ENCODE data around the gene SC5D.

The SC5D gene

DNA sequence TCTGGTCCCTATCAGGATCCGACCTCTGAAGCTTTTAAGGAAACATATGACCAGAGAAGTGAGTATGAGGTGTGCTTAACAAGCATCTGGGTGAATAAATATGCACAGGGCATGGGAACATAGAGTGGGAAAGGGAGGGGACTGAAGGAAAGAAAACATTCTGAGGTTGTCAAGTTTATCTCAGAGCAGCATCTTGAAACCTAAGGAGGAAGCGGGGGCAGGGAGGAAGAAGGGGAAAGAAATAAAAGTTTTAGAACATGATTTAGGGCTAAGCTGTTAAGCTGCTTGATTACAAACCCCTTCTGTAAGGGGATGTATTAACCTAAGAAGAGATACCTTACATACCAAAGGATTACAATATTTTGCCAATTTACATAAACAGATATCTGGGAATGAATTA is 24.0 kb upstream of the SC5D start:
- Mint-ChIP-seq H3K36me3 (ENCODE audit: insufficient read depth) (no peaks in the 10 kb centered on the region), H3K9me3 (no peaks in the 10 kb centered on the region), H3K4me3 (no peak overlapping the region), H3K27ac (no peak overlapping the region), H3K4me1 (ENCODE audit: low read depth in 2 of 2) (peaks cover 0 to 4% of the 10 kb centered on the region in 2 donors), H3K27me3 (peaks cover 83 to 95% of the 10 kb centered on the region in 2 donors)
- ATAC-seq (replicated peaks) (no peak), DNase-seq (no peak)

DNA sequence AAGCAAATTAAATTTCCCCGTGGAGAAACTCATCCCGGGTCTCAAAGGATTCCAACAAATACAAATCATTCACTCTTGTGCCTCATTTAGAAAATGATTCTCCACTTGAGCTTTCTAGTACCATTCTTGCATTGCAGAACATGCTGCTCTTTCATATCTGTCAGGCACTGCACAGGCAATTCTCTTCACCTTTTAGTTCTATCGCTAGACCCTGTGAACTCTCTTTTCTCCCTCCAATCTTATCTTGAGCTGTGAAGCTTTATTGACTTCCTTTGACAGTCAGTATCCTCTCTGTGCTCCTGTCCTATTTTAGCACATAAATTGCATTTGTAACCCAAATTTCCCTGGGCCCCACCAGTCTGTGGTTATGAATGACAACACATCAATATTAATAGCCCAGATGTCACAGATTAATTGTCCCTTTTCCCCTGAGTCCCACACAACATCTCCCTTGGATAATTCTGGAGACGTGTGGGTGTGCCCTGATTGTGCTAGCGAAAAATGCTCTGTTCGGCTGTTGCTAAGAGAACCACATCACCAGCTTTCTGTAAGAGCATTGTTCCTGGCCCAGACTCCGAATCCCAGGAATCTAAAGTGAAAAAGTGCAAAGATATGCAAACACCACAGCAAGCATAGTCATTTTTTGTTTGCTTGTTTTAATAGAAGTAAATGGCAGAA is 22.4 kb upstream of the SC5D start:
- Mint-ChIP-seq H3K4me3 (no peak overlapping the region), H3K4me1 (ENCODE audit: low read depth in 2 of 2) (peaks cover 0 to 4% of the 10 kb centered on the region in 2 donors), H3K9me3 (no peaks in the 10 kb centered on the region), H3K27ac (no peak overlapping the region), H3K36me3 (ENCODE audit: insufficient read depth) (no peaks in the 10 kb centered on the region), H3K27me3 (peaks cover 71 to 80% of the 10 kb centered on the region in 2 donors)
- ATAC-seq (replicated peaks): no peak
- DNase-seq: no peak

DNA sequence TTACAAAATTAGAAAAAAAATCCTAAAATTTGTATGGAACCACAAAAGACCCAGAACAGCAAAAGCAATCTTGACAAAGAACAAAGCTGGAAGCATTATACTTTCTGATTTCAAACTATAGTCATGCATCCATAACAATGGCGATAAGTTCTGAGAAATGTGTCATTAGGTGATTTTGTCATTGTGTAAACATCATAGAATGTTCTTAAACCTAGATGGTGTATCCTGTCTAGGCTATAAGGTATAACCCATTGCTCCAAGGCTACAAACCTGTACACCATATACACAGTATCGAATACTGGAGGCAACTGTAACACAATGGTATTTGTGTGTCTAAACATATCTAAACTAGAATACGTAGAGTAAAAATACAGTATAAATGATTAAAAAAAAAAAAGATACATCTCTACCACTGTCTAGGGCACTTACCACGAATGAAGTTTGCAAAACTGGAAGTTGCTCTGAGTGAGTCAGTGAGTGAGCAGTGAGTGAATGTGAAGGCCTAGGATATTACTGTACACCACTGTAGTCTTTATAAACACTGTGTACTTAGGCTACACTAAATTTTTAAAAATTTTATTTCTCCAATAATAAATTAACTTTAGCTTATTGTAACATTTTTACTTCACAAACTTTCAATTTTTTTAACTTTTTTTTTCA is 18.1 kb upstream of the SC5D start:
- H3K27ac Mint-ChIP-seq: no peak overlapping the region
- ATAC-seq (replicated peaks) (no peak), DNase-seq (no peak)
- peaks cover 45 to 59% of the 10 kb centered on the region in 2 donors for H3K27me3 Mint-ChIP-seq
- no peaks in the 10 kb centered on the region for H3K36me3 Mint-ChIP-seq (ENCODE audit: insufficient read depth)
- peaks cover 0 to 8% of the 10 kb centered on the region in 2 donors for H3K9me3 Mint-ChIP-seq
- no peaks in the 10 kb centered on the region for H3K4me1 Mint-ChIP-seq (ENCODE audit: low read depth in 2 of 2)
- H3K4me3 Mint-ChIP-seq: no peak overlapping the region

DNA sequence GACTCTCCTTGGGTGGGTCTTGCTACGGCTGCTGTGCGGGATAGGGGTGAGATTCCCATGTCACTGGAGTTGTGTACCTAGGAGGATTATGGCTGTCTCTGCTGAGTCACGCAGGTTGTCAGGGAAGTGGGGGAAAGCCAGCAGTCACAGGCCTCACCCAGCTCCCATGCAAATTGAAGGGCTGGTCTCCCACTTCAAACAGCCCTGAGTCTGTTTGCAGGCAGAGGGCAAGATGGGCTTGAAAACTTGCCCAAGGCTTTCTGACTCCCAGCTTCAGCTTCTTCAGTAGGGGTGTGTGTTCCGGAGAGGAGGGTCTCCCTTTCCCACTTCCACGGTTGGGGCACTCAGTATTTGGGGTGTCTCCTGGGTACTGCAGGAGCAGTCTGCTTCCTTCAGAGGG is 10.9 kb upstream of the SC5D start:
- H3K36me3 Mint-ChIP-seq (ENCODE audit: insufficient read depth): no peaks in the 10 kb centered on the region
- H3K9me3 Mint-ChIP-seq: peaks cover 0 to 8% of the 10 kb centered on the region in 2 donors

DNA sequence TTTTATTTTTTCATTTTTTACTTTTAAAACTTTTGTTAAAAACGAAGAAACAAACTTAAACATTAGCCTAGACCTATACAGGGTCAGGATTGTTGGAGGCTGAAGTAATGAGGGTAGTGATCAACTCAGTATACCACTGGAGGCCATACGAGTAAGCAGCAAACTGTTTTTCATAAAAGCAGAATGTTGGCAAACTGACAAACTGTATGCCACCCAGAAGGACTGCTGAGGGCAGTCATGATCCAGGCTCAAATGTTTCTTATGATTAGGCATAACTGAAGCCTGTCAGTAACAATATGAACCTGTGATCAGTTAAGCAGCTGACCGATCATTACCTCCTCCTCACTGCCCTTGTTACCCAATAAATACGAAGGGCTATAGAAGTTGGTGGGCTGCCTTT is 10.2 kb upstream of the SC5D start:
- DNase-seq (no peak), ATAC-seq (replicated peaks) (no peak)
- H3K4me3 Mint-ChIP-seq: no peak overlapping the region
- H3K27ac Mint-ChIP-seq: no peak overlapping the region
- H3K4me1 Mint-ChIP-seq (ENCODE audit: low read depth in 2 of 2): no peaks in the 10 kb centered on the region
- H3K9me3 Mint-ChIP-seq: peaks cover 0 to 8% of the 10 kb centered on the region in 2 donors
- peaks cover 75 to 85% of the 10 kb centered on the region in 2 donors for H3K27me3 Mint-ChIP-seq
- H3K36me3 Mint-ChIP-seq (ENCODE audit: insufficient read depth): no peaks in the 10 kb centered on the region

More for the DNA sequence above, 10.9 kb upstream of the SC5D start:
- Mint-ChIP-seq H3K27ac (no peak overlapping the region), H3K4me1 (ENCODE audit: low read depth in 2 of 2) (no peaks in the 10 kb centered on the region), H3K4me3 (no peak overlapping the region), H3K27me3 (peaks cover 68 to 79% of the 10 kb centered on the region in 2 donors)
- no peak for DNase-seq
- ATAC-seq (replicated peaks): no peak

DNA sequence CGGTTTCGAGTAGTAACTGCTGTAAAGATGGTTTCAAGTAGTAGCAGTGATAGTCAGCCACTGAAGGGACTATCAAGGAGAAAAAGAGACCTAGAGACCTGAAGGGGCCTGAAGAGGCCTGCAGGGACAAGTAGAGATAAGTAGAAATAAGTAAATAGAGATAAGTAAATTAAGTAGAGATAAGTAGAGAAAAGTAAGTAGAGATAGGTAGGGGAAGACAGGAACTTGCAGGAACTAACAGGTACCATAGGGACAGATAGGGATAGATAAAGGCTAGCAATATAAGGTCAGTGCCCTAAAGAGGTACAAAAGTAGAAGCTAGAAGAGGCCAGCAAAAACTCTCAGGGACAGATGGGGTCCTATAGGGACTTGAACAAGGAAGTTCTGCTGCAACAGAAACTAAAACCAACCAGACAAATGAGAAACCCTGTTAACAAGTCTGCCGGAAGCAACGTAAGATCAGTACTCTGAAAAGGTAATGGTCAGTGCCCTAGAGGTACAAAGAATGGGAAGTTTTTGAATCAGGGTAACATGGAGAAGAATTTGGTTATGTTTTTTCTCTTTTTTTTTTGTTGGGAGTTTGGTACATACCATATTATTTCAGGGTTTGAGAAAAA is 9.6 kb upstream of the SC5D start:
- no peak overlapping the region for H3K27ac Mint-ChIP-seq
- ATAC-seq (replicated peaks) (no peak), DNase-seq (no peak)
- peaks cover 77 to 82% of the 10 kb centered on the region in 2 donors for H3K27me3 Mint-ChIP-seq
- H3K36me3 Mint-ChIP-seq (ENCODE audit: insufficient read depth): no peaks in the 10 kb centered on the region
- H3K9me3 Mint-ChIP-seq: peaks cover 0 to 3% of the 10 kb centered on the region in 2 donors
- H3K4me3 Mint-ChIP-seq: no peak overlapping the region
- no peaks in the 10 kb centered on the region for H3K4me1 Mint-ChIP-seq (ENCODE audit: low read depth in 2 of 2)

DNA sequence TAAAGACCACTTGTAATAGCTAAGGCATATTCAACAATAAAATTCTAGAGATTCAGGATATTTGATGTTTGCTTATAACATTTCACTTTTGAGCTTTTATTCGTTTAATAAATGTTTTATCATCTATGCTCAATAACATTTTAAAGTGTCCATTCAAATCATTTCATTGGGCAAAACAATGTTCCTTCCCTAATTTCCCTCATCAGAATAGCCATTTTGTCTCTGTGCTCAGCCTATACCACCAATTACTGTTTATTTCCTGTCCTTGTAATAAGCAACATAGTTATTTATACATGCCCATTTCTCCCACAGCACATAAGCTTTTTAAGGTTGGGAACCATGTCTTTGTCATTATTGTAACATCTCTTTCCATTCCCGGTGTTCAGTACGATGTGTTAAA is 1.3 kb upstream of the SC5D start:
- no peak for DNase-seq
- H3K4me3 Mint-ChIP-seq: peak overlapping the region in 1 of 2 donors; percentile 97
- H3K27me3 Mint-ChIP-seq: peaks cover 9 to 12% of the 10 kb centered on the region in 2 donors
- peak overlapping the region in 1 of 2 donors; percentile 97 for H3K27ac Mint-ChIP-seq
- peaks cover 19 to 29% of the 10 kb centered on the region in 2 donors for H3K4me1 Mint-ChIP-seq (ENCODE audit: low read depth in 2 of 2)
- peaks cover 17% of the 10 kb centered on the region for H3K36me3 Mint-ChIP-seq (ENCODE audit: insufficient read depth)
- no peak for ATAC-seq (replicated peaks)
- H3K9me3 Mint-ChIP-seq: no peaks in the 10 kb centered on the region

DNA sequence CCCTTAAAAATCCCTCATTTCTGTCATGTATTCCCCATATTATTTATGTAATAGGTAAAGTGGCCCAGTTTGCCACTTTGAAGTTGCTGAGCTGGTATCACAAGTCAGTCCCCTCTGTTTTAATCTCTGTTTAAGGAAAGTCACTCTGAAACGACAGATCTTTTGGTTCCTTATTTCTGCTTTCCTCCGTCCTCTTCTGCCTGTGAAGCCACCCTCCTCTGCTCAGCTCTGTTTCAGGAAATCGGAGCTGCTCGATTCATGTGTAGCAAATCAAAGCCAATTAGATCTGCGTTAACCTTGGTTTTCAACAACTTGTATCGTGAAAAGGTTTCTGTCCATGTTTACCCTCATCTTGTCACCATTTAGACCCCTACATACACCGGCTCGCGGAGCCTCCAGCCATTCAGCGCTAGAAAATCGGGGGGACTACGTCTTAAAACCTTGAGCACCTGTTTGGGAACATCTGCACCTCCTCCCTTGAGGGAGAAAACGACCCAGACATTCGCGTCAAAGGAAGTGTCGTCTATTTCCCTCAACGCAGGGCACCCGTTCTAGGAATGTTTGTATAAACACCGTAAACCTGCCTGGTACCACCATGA is 576 bp upstream of the SC5D start:
- H3K9me3 Mint-ChIP-seq: no peaks in the 10 kb centered on the region
- peak overlapping the region; percentile 97 to 98 for H3K4me3 Mint-ChIP-seq
- peak overlapping the region; percentile 97 to 100 for H3K27ac Mint-ChIP-seq
- DNase-seq (no peak), ATAC-seq (replicated peaks) (peak; percentile 16)
- H3K4me1 Mint-ChIP-seq (ENCODE audit: low read depth in 2 of 2): peaks cover 21 to 36% of the 10 kb centered on the region in 2 donors
- peaks cover 6 to 7% of the 10 kb centered on the region in 2 donors for H3K27me3 Mint-ChIP-seq
- peaks cover 17% of the 10 kb centered on the region for H3K36me3 Mint-ChIP-seq (ENCODE audit: insufficient read depth)

DNA sequence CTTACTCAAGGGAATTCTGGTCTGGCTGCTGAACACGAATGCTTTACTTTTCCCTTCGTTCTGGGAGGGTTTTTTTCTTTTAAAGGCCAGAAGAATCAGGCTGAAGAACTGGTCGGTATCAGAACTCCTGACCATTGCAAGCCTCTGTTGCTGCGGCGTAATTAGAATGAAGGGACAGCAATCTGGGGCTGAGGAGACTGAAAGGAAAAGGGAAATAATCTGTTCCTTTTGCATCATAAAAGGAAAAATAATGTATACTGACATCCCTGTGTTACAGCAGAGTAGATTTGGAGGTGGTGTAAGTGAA is 670 bp downstream of the SC5D start:
- no peaks in the 10 kb centered on the region for H3K9me3 Mint-ChIP-seq
- H3K27ac Mint-ChIP-seq: peak overlapping the region; percentile 97 to 100

DNA sequence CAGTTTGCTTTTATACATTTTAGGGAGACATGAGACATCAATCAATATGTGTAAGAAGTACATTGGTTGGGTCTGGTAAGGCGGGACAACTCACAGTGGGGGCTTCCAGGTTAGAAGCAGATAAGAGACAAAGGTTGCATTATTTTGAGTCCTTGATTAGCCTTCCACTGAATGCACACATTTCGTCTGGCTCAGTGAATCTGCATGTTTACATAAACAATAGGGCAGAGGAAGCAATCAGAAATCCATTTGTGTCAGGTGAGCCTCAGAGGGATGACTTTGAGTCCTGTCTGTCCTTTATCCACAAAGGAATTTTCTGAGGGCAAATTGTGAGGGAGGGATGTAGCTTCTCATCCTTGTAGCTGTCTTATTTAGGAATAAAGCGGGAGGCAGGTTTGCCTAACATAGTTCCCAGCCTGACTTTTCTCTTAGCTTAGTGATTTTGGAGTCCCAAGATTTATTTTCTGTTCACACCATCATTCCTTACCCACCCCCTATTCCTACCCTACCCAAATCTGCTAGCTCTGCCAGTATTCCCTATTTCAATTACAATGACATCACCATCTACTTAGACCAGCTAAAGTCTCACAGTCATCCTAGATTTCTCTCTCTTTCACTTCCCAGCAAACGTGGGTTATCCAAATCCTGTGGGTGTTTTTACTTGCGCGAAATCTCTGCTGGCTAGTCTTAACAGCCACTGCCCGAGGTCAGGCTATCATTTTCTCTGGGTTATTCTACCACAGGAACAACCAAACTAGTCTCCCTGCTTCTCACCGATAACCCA is 2.9 kb downstream of the SC5D start:
- Mint-ChIP-seq H3K27ac (no peak overlapping the region), H3K27me3 (no peaks in the 10 kb centered on the region), H3K36me3 (ENCODE audit: insufficient read depth) (peaks cover 17% of the 10 kb centered on the region), H3K4me1 (ENCODE audit: low read depth in 2 of 2) (peaks cover 30 to 52% of the 10 kb centered on the region in 2 donors), H3K9me3 (no peaks in the 10 kb centered on the region), H3K4me3 (no peak overlapping the region)
- DNase-seq: no peak
- no peak for ATAC-seq (replicated peaks)

More for the DNA sequence above, 670 bp downstream of the SC5D start:
- H3K4me1 Mint-ChIP-seq (ENCODE audit: low read depth in 2 of 2): peaks cover 26 to 46% of the 10 kb centered on the region in 2 donors
- H3K4me3 Mint-ChIP-seq: peak overlapping the region; percentile 97 to 98
- peaks cover 17% of the 10 kb centered on the region for H3K36me3 Mint-ChIP-seq (ENCODE audit: insufficient read depth)
- DNase-seq (no peak), ATAC-seq (replicated peaks) (no peak)
- H3K27me3 Mint-ChIP-seq: no peaks in the 10 kb centered on the region

DNA sequence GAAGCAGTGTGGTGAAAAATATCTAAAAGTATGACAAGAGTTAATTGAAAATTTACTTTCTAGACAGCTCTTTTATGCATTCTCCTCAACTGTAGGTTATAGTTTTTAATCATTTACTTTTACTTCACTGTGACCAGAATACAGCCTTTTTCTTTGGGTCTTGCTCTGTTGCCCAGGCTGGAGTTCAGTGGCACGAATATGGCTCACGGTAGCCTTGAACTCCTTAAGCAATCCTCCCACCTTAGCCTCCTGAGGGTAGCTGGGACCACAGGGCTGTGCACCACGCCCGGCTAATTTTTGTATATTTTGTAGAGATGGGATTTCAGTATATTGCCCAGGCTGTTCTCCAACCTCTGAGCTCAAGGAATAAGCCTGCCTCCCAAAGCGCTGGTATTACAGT is 5.3 kb downstream of the SC5D start:
- Mint-ChIP-seq H3K9me3 (no peaks in the 10 kb centered on the region), H3K36me3 (ENCODE audit: insufficient read depth) (peaks cover 5% of the 10 kb centered on the region), H3K27me3 (no peaks in the 10 kb centered on the region), H3K27ac (peak overlapping the region in 1 of 2 donors; percentile 29), H3K4me1 (ENCODE audit: low read depth in 2 of 2) (peaks cover 25 to 64% of the 10 kb centered on the region in 2 donors), H3K4me3 (no peak overlapping the region)
- DNase-seq: no peak
- no peak for ATAC-seq (replicated peaks)

DNA sequence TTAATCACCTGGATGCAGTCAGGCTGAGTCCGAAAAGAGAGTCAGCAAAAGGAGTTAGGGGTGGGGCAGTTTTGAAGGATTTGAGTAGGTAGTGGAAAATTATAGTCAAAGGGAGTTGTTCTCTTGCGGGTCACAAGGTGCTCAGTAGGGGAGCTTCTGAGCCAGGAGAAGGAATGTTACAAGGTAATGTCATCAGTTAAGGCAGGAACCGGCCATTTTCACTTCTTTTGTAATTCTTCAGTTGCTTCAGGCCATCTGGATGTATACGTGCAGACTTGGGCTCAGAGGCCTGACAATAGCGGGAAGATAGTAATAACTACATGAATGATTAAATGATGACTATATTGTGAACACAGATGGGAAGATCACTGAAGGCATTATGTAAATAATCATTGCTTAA is 6.2 kb downstream of the SC5D start:
- no peak for ATAC-seq (replicated peaks)
- Mint-ChIP-seq H3K4me1 (ENCODE audit: low read depth in 2 of 2) (peaks cover 20 to 63% of the 10 kb centered on the region in 2 donors), H3K27ac (peak overlapping the region in 1 of 2 donors; percentile 60), H3K27me3 (no peaks in the 10 kb centered on the region), H3K9me3 (no peaks in the 10 kb centered on the region), H3K4me3 (no peak overlapping the region), H3K36me3 (ENCODE audit: insufficient read depth) (peaks cover 9% of the 10 kb centered on the region)
- DNase-seq: no peak

DNA sequence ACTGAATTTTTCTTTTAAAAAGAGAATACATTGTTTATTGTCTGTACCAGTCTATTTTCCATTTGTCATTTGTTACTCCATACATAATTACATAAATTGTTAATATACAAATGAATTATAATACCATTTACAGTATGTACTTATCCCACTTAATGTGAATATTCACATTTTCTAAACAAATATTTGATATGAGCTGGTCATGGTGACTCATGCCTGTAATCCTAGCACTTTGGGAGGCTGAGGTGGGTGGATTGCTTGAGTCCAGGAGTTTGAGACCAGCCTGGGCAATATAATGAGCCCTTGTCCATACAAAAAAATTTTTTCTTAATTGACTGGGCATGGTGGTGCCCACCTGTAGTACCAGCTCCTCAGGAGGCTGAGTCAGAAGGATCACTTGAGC is 6.8 kb downstream of the SC5D start:
- H3K4me1 Mint-ChIP-seq (ENCODE audit: low read depth in 2 of 2): peaks cover 20 to 63% of the 10 kb centered on the region in 2 donors
- no peaks in the 10 kb centered on the region for H3K27me3 Mint-ChIP-seq
- no peak overlapping the region for H3K4me3 Mint-ChIP-seq
- no peak overlapping the region for H3K27ac Mint-ChIP-seq
- H3K9me3 Mint-ChIP-seq: no peaks in the 10 kb centered on the region
- DNase-seq: no peak
- peaks cover 15% of the 10 kb centered on the region for H3K36me3 Mint-ChIP-seq (ENCODE audit: insufficient read depth)
- no peak for ATAC-seq (replicated peaks)
